Prostate gland (tissue), 2 donors: ENCODE data around the gene BMERB1. TPM values are rescaled to one million over a fixed set of nuclear protein-coding genes. Genes with fewer than 3 reads are reported as not detected.
"Not testable (repeated sequence)": the region's sequence is repeated elsewhere in the genome, so short reads cannot be mapped to it uniquely, and the experiment has no call there.

Experiments used
- DNase-seq: peaks from one replicate; pipeline ENCODE4 v3.0.0-alpha.2; 2019; ENCODE audit warnings: low spot score
- H3K27ac ChIP-seq, 2 donors: fragments of 200-600 bp; sonication (generic); 2 replicates each; pipeline ENCODE4 v1.5.1; 2017 to 2019
- H3K27me3 ChIP-seq: fragments of 200-600 bp; sonication (generic); replicated peaks from 2 replicates; pipeline ENCODE4 v1.5.1; 2019; ENCODE audit not compliant: insufficient read depth
- H3K36me3 ChIP-seq, 2 donors: fragments of 200-600 bp; sonication (generic); 1 replicate in 1 of 2; 2 replicates in 1 of 2; pipeline versions ENCODE4 v1.5.1 to v1.8.1; 2017 to 2019
- H3K4me1 ChIP-seq: fragments of 200-600 bp; sonication (generic); replicated peaks from 2 replicates; pipeline ENCODE4 v1.5.1; 2019
- H3K4me3 ChIP-seq, 2 donors: fragments of 200-600 bp; sonication (generic); 2 replicates each; pipeline ENCODE4 v1.5.1; 2017 to 2019
- H3K9me3 ChIP-seq: fragments of 200-600 bp; sonication (generic); 2 replicates; pipeline ENCODE4 v1.5.1; 2017
- POLR2A ChIP-seq: fragments of 450-650 bp; IDR thresholded peaks from one replicate; pipeline ENCODE4 v1.6.1; 2016; ENCODE audit warnings: antibody characterized with exemption, mild to moderate bottlenecking
- POLR2AphosphoS5 ChIP-seq: sonication (generic); formaldehyde crosslinking; IDR thresholded peaks from one replicate; pipeline ENCODE4 v1.6.1; 2017; ENCODE audit warnings: antibody characterized with exemption
- WGBS: methylation state at CpG from one replicate; pipeline ENCODE4 v1.1.5; 2018; 5-methylcytosine and 5-hydroxymethylcytosine counted together
- intact Hi-C: fragments of 100-400 bp; cut with DNase I; formaldehyde crosslinking; loops from one replicate; pipeline ENCODE4 v1.14.2; 2022
- total RNA-seq, 2 donors: library from RNA; depleted of rRNA; stranded (reverse); fragments of >200 nt; gene quantifications; one replicate each; pipeline ENCODE4 v1.1.0, GENCODE V29; 2016
- TF ChIP-seq, protein P1 (sequence below), 4 experiments: fragments of 200-600 bp in 2 of 4; fragments of 450-650 bp in 2 of 4; sonication (generic) in 2 of 4; IDR thresholded peaks; 1 replicate in 3 of 4; 2 replicates in 1 of 4; pipeline ENCODE4 v1.5.1; 2016 to 2019; ENCODE audit warnings: antibody characterized with exemption in 4 of 4, mild to moderate bottlenecking in 2 of 4, moderate library complexity in 2 of 4

The BMERB1 gene
- total RNA-seq, 2 donors from 2014 or later, result 49.1 to 51.1 TPM

GRCh38 chr16:15605839-15606517, 171.6 kb downstream of the BMERB1 start:
- peaks cover 0 to 6% of the 10 kb centered on the region in 2 donors for H3K36me3 ChIP-seq
- no peak for DNase-seq
- intact Hi-C loops, result no loop called here
- peak overlapping the region; percentile 47 to 65 for H3K27ac ChIP-seq
- no peaks in the 10 kb centered on the region for H3K27me3 ChIP-seq
- H3K9me3 ChIP-seq, result no peaks in the 10 kb centered on the region
- TF ChIP-seq, protein P1, sequence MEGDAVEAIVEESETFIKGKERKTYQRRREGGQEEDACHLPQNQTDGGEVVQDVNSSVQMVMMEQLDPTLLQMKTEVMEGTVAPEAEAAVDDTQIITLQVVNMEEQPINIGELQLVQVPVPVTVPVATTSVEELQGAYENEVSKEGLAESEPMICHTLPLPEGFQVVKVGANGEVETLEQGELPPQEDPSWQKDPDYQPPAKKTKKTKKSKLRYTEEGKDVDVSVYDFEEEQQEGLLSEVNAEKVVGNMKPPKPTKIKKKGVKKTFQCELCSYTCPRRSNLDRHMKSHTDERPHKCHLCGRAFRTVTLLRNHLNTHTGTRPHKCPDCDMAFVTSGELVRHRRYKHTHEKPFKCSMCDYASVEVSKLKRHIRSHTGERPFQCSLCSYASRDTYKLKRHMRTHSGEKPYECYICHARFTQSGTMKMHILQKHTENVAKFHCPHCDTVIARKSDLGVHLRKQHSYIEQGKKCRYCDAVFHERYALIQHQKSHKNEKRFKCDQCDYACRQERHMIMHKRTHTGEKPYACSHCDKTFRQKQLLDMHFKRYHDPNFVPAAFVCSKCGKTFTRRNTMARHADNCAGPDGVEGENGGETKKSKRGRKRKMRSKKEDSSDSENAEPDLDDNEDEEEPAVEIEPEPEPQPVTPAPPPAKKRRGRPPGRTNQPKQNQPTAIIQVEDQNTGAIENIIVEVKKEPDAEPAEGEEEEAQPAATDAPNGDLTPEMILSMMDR (IDR thresholded peaks at IDR 0.05), result no peak
- TF ChIP-seq POLR2AphosphoS5, result no peak
- no peak for TF ChIP-seq POLR2A
- no peak overlapping the region for H3K4me3 ChIP-seq
- 61% methylated on average over 13 of the region's 13 CpGs for WGBS
- no peaks in the 10 kb centered on the region for H3K4me1 ChIP-seq

GRCh38 chr16:15606518-15607220, 172.3 kb downstream of the BMERB1 start:
- Histone ChIP-seq H3K36me3 (no peaks in the 10 kb centered on the region), H3K9me3 (no peaks in the 10 kb centered on the region)

GRCh38 chr16:15607221-15607699, 172.9 kb downstream of the BMERB1 start:
- H3K36me3 ChIP-seq, H3K27me3 ChIP-seq, H3K4me3 ChIP-seq, H3K9me3 ChIP-seq, DNase-seq, intact Hi-C loops, H3K4me1 ChIP-seq: not testable (repeated sequence)
- WGBS, result 88% methylated on average over 12 of the region's 12 CpGs
- H3K27ac ChIP-seq, result peak overlapping the region; percentile 47 to 65

More at GRCh38 chr16:15606518-15607220, 172.3 kb downstream of the BMERB1 start:
- 80% methylated on average over 5 of the region's 5 CpGs for WGBS
- DNase-seq, result peak; percentile 37
- Histone ChIP-seq H3K4me3 (no peak overlapping the region), H3K27ac (peak overlapping the region; percentile 47 to 65), H3K4me1 (no peaks in the 10 kb centered on the region), H3K27me3 (no peaks in the 10 kb centered on the region)
- no peak for TF ChIP-seq POLR2AphosphoS5
- TF ChIP-seq, protein P1 (IDR thresholded peaks at IDR 0.05), result no peak
- TF ChIP-seq POLR2A, result no peak
- intact Hi-C loops, result no loop called here

- Histone ChIP-seq H3K27ac (peak overlapping the region; percentile 47 to 65), H3K36me3 (no peaks in the 10 kb centered on the region), H3K4me3 (no peak overlapping the region), H3K4me1 (no peaks in the 10 kb centered on the region), H3K9me3 (no peaks in the 10 kb centered on the region), H3K27me3 (no peaks in the 10 kb centered on the region)
- no peak for DNase-seq
- TF ChIP-seq POLR2A, result no peak
- peak; percentile 32 for TF ChIP-seq POLR2AphosphoS5
- TF ChIP-seq, protein P1 (IDR thresholded peaks at IDR 0.05), result no peak
- intact Hi-C loops, result no loop called here
- 56% methylated on average over 13 of the region's 13 CpGs for WGBS
Observed at GRCh38 chr16:15607700-15608396, 173.5 kb downstream of the BMERB1 start.
